K562 (cell line): ENCODE measurements around the gene CCDC88A. TPM values are rescaled to one million over a fixed set of nuclear protein-coding genes. Genes with fewer than 3 reads are reported as not detected.
A peak's percentile ranks its signal among the peaks of the same experiment; 100 is the strongest.

Experiments used
- CAMTA2 ChIP-seq: fragments of 250-450 bp; sonication (Bioruptor Pico); conservative IDR thresholded peaks from 2 replicates; pipeline ENCODE4 v1.5.1; 2022
- MLX ChIP-seq, 2 experiments: fragments of 450-650 bp in 1 of 2; sonication (generic) in 1 of 2; formaldehyde crosslinking; conservative IDR thresholded peaks; 2 replicates each; pipeline versions ENCODE4 v1.4.0 to v1.8.1; 2020 to 2022; ENCODE audit warnings: mild to moderate bottlenecking in 1 of 2, missing genetic modification reagents in 1 of 2
- NR0B1 ChIP-seq: fragments of 450-650 bp; IDR thresholded peaks from one replicate; pipeline ENCODE4 v1.6.1; 2018; ENCODE audit warnings: mild to moderate bottlenecking, moderate library complexity; ENCODE audit not compliant: partially characterized antibody
- REST ChIP-seq, 2 experiments: fragments of 450-650 bp; formaldehyde crosslinking in 1 of 2; IDR thresholded peaks; 2 replicates each; pipeline versions ENCODE4 v1.4.0 to v1.6.1; 2014 to 2020; ENCODE audit warnings: mild to moderate bottlenecking in 2 of 2, borderline replicate concordance in 1 of 2, low read depth in 1 of 2
- SMAD2 ChIP-seq: fragments of 150-350 bp; IDR thresholded peaks from 2 replicates; pipeline ENCODE4 v1.6.1; 2014; ENCODE audit warnings: low read depth, mild to moderate bottlenecking, low read length
- TFE3 ChIP-seq: fragments of 450-650 bp; formaldehyde crosslinking; IDR thresholded peaks from 2 replicates; pipeline ENCODE4 v1.4.0; 2020; ENCODE audit warnings: mild to moderate bottlenecking, mixed read lengths
- ZBTB12 ChIP-seq: fragments of 250-450 bp; sonication (Bioruptor Pico); IDR thresholded peaks from 2 replicates; pipeline ENCODE4 v1.4.0; 2020
- ZNF184 ChIP-seq: sonication (generic); formaldehyde crosslinking; IDR thresholded peaks from 2 replicates; pipeline ENCODE4 v1.5.0; 2020; ENCODE audit warnings: missing genetic modification reagents
- ZNF395 ChIP-seq: fragments of 200-800 bp; sonication (Bioruptor generic); IDR thresholded peaks from 2 replicates; pipeline ENCODE4 v1.6.1; 2017; ENCODE audit warnings: missing genetic modification characterization, missing compliant biosample characterization
- polyA plus RNA-seq, 8 experiments: library from polyadenylated mRNA; depleted of rRNA in 4 of 8; stranded (reverse) in 5 of 8; unstranded in 3 of 8; fragments of >200 nt; fragmentation: Nextera tagmentation in 2 of 8; fragmentation: Illumina TruSeq in 1 of 8; extraction: Ambion mirVana in 2 of 8; extraction: Trizol in 1 of 8; gene quantifications; 2 replicates each; pipeline versions ENCODE4 v1.2.1 to v1.2.3, GENCODE V29; 2011 to 2014; ENCODE audit warnings: inconsistent platforms in 1 of 8, missing spikeins in 1 of 8
- total RNA-seq, 7 experiments: library from RNA; depleted of rRNA in 6 of 7; stranded (reverse); fragments of >200 nt in 6 of 7; fragmentation: Illumina TruSeq in 2 of 7; extraction: Trizol in 2 of 7; gene quantifications; 2 replicates each; pipeline versions ENCODE4 v1.2.1 to v1.2.3, GENCODE V29; 2011 to 2021; ENCODE audit warnings: low replicate concordance in 1 of 7

CCDC88A gene
- total and polyA plus RNA-seq, 9 of the 15 experiments (the other 6 are each of a cell fraction or from before 2014, with no cell fraction given), result 29.3 to 102 (median 55.6) TPM

- no peak for TF ChIP-seq REST (IDR thresholded peaks at IDR 0.05; ENCODE audit: borderline replicate concordance)
- TF ChIP-seq REST (CRISPR knock-in tag; IDR thresholded peaks at IDR 0.05; ENCODE audit: low read depth), result no peak
- no peak for TF ChIP-seq TFE3
- TF ChIP-seq NR0B1, result no peak
- peak; percentile 48; the same call in 1 of the 2 replicates for TF ChIP-seq SMAD2
- TF ChIP-seq ZBTB12 (CRISPR knock-in tag), result peak; percentile 31; the same call in 1 of the 2 replicates
- peak; percentile 80 for TF ChIP-seq ZNF395 (CRISPR knock-in tag)
- TF ChIP-seq ZNF184, result no peak
- no peak for TF ChIP-seq MLX (CRISPR knock-in tag; conservative IDR thresholded peaks at IDR 0.05)
- TF ChIP-seq CAMTA2 (CRISPR knock-in tag), result no peak
Measured at GRCh38 chr2:55268907-55269644, 150.6 kb downstream of the CCDC88A start, which contains the start of gene MTIF2 (continued).
